GM21381 (cell line): ENCODE data around the gene ANO8.
"Not testable (repeated sequence)": the region's sequence is repeated elsewhere in the genome, so short reads cannot be mapped to it uniquely, and the experiment has no call there.

ENCODE experiments used
- ATAC-seq: cut with Tn5 transposase; IDR thresholded peaks from one replicate; pipeline ENCODE4 v1.9.1; 2021; ENCODE audit warnings: mild to moderate bottlenecking, moderate library complexity; ENCODE audit not compliant: unreplicated experiment

ANO8 gene

GRCh38 chr19:17311455-17312188 lies 23.0 kb downstream of the ANO8 start:
- no peak for ATAC-seq

GRCh38 chr19:17309965-17310461 lies 24.6 kb downstream of the ANO8 start:
- ATAC-seq: no peak

GRCh38 chr19:17309198-17309964 lies 25.3 kb downstream of the ANO8 start, which contains the start of gene DDA1:
Gene DDA1, plus strand, starts transcription at chr19:17309563. Its CDS starts 92 bp downstream, at chr19:17309655.
- ATAC-seq: peak; percentile 44

GRCh38 chr19:17307876-17308377 lies 26.7 kb downstream of the ANO8 start:
- ATAC-seq: no peak

GRCh38 chr19:17306285-17306714 lies 28.4 kb downstream of the ANO8 start:
- ATAC-seq: no peak

- ATAC-seq: peak; percentile 57
These were observed 29.0 kb downstream of the ANO8 start, which contains the start of gene MRPL34 for GRCh38 chr19:17305517-17306284. Gene MRPL34, plus strand, starts transcription at chr19:17305872. Its CDS starts 21 bp downstream, at chr19:17305893.

- no peak for ATAC-seq
These were observed 29.5 kb downstream of the ANO8 start for GRCh38 chr19:17305216-17305516.

- ATAC-seq: no peak
These were observed 30.1 kb downstream of the ANO8 start for GRCh38 chr19:17304386-17305215.

- no peak for ATAC-seq
These were observed 30.8 kb downstream of the ANO8 start for GRCh38 chr19:17303940-17304267.

GRCh38 chr19:17303167-17303939 lies 31.3 kb downstream of the ANO8 start, which contains the start of gene ABHD8:
Gene ABHD8, minus strand, starts transcription at chr19:17303425. Its CDS starts 1,809 bp downstream, at chr19:17301616.
- ATAC-seq: peak; percentile 52

GRCh38 chr19:17302391-17303166 lies 32.1 kb downstream of the ANO8 start:
- no peak for ATAC-seq

- no peak for ATAC-seq
These were observed 33.5 kb downstream of the ANO8 start for GRCh38 chr19:17300992-17301619.

GRCh38 chr19:17296976-17297375 lies 37.7 kb downstream of the ANO8 start:
- no peak for ATAC-seq

- no peak for ATAC-seq
These were observed 38.4 kb downstream of the ANO8 start for GRCh38 chr19:17296273-17296672.

GRCh38 chr19:17295551-17295950 lies 39.1 kb downstream of the ANO8 start:
- not testable (repeated sequence) for ATAC-seq

- ATAC-seq: no peak
These were observed 40.4 kb downstream of the ANO8 start for GRCh38 chr19:17294051-17294891.

- no peak for ATAC-seq
These were observed 41.0 kb downstream of the ANO8 start for GRCh38 chr19:17293605-17294004.
